Brain microvascular endothelial cell (primary cell): ENCODE measurements around the gene TESMIN.

Experiments used
- DNase-seq: peaks from one replicate; pipeline ENCODE4 v3.0.0-alpha.2; 2020
- H3K27ac ChIP-seq: fragments of 250-450 bp; sonication (Bioruptor Pico); 2 replicates; pipeline ENCODE4 v1.5.1; 2020; ENCODE audit warnings: mild to moderate bottlenecking, moderate library complexity
- H3K27me3 ChIP-seq: fragments of 250-450 bp; sonication (Bioruptor Pico); replicated peaks from 2 replicates; pipeline ENCODE4 v1.5.1; 2020; ENCODE audit warnings: mild to moderate bottlenecking
- H3K36me3 ChIP-seq: fragments of 250-450 bp; sonication (Bioruptor Pico); replicated peaks from 2 replicates; pipeline ENCODE4 v1.5.1; 2020; ENCODE audit warnings: mild to moderate bottlenecking
- H3K4me3 ChIP-seq: 2 replicates; pipeline ENCODE4 v1.5.1; 2011; ENCODE audit warnings: low read depth, mild to moderate bottlenecking, control low read depth, low read length, moderate library complexity
- CTCF ChIP-seq: IDR thresholded peaks from 2 replicates; pipeline ENCODE4 v1.5.1; 2011; ENCODE audit warnings: low read depth, mild to moderate bottlenecking, moderate library complexity, low read length, control low read depth, inconsistent platforms; ENCODE audit errors: missing control alignments
- in situ Hi-C: cut with HindIII; loops from 2 replicates; pipeline ENCODE4 v1.10.0; 2017; ENCODE audit warnings: low sequenced_read_pairs, low pct_ligation_motif_present

Gene TESMIN

GRCh38 chr11:68735646-68736045 lies 15.7 kb downstream of the TESMIN start:
- H3K27ac ChIP-seq = no peak overlapping the region
- peaks cover 6% of the 10 kb centered on the region for H3K27me3 ChIP-seq
- DNase-seq = no peak
- H3K36me3 ChIP-seq = no peaks in the 10 kb centered on the region
- in situ Hi-C loops = no loop called here
- no peak for TF ChIP-seq CTCF
- no peak overlapping the region for H3K4me3 ChIP-seq

GRCh38 chr11:68735125-68735524 lies 16.2 kb downstream of the TESMIN start:
- H3K36me3 ChIP-seq = no peaks in the 10 kb centered on the region
- peaks cover 6% of the 10 kb centered on the region for H3K27me3 ChIP-seq
- no peak for DNase-seq
- no peak overlapping the region for H3K27ac ChIP-seq
- H3K4me3 ChIP-seq = no peak overlapping the region
- in situ Hi-C loops = no loop called here
- no peak for TF ChIP-seq CTCF

GRCh38 chr11:68734111-68734510 lies 17.2 kb downstream of the TESMIN start:
- DNase-seq = no peak
- in situ Hi-C loops = no loop called here
- Histone ChIP-seq H3K27me3 (peaks cover 9% of the 10 kb centered on the region), H3K36me3 (no peaks in the 10 kb centered on the region), H3K4me3 (no peak overlapping the region), H3K27ac (no peak overlapping the region)
- no peak for TF ChIP-seq CTCF

- H3K27me3 ChIP-seq = peaks cover 20% of the 10 kb centered on the region
- DNase-seq = no peak
- no peak overlapping the region for H3K4me3 ChIP-seq
- no peak overlapping the region for H3K27ac ChIP-seq
- no peaks in the 10 kb centered on the region for H3K36me3 ChIP-seq
- TF ChIP-seq CTCF = no peak
- in situ Hi-C loops = no loop called here
Measured at GRCh38 chr11:68727783-68728182, 23.5 kb downstream of the TESMIN start.

- DNase-seq = no peak
- in situ Hi-C loops = no loop called here
Measured at GRCh38 chr11:68724293-68724692, 27.0 kb downstream of the TESMIN start.

More at GRCh38 chr11:68724293-68724692, 27.0 kb downstream of the TESMIN start:
- TF ChIP-seq CTCF = no peak
- peaks cover 22% of the 10 kb centered on the region for H3K27me3 ChIP-seq
- H3K36me3 ChIP-seq = no peaks in the 10 kb centered on the region
- no peak overlapping the region for H3K27ac ChIP-seq
- H3K4me3 ChIP-seq = no peak overlapping the region
